K562 (cell line): Measurements from ENCODE around the gene TIMM10. TPM values are rescaled to one million over a fixed set of nuclear protein-coding genes. Genes with fewer than 3 reads are reported as not detected.

Experiments
- ARHGAP35 ChIP-seq: fragments of 450-650 bp; IDR thresholded peaks from 2 replicates; pipeline ENCODE4 v1.6.1; 2018; ENCODE audit not compliant: partially characterized antibody
- BRF1 ChIP-seq: IDR thresholded peaks from 3 replicates; pipeline ENCODE4 v1.6.1; 2011; ENCODE audit warnings: borderline replicate concordance, mild to moderate bottlenecking; ENCODE audit not compliant: insufficient read length; ENCODE audit errors: extremely low read depth
- CHD2 ChIP-seq: IDR thresholded peaks from 2 replicates; pipeline ENCODE4 v1.6.1; 2011; ENCODE audit warnings: low read depth, low read length
- CREM ChIP-seq: IDR thresholded peaks from 2 replicates; pipeline ENCODE4 v1.6.1; 2014; ENCODE audit warnings: antibody characterized with exemption, low read depth
- EWSR1 ChIP-seq: fragments of 450-650 bp; IDR thresholded peaks from 2 replicates; pipeline ENCODE4 v1.6.1; 2018; ENCODE audit warnings: borderline replicate concordance, mild to moderate bottlenecking, low read depth, moderate library complexity; ENCODE audit not compliant: partially characterized antibody
- HMBOX1 ChIP-seq: sonication (generic); IDR thresholded peaks from 2 replicates; pipeline ENCODE4 v1.6.1; 2016
- HMG20A ChIP-seq: fragments of 450-650 bp; formaldehyde crosslinking; conservative IDR thresholded peaks from 2 replicates; pipeline ENCODE4 v1.4.0; 2020; ENCODE audit warnings: mild to moderate bottlenecking, mixed read lengths
- JUND ChIP-seq, 2 experiments: IDR thresholded peaks; 2 replicates in 1 of 2; 3 replicates in 1 of 2; pipeline ENCODE4 v1.6.1; 2011; ENCODE audit warnings: borderline replicate concordance in 2 of 2, low read depth in 2 of 2, low read length in 2 of 2, improper control_type of control experiment in 1 of 2, missing biosample characterization in 1 of 2, missing genetic modification characterization in 1 of 2, missing genetic modification reagents in 1 of 2
- MYC ChIP-seq, 2 experiments: fragments of 250-450 bp in 1 of 2; sonication (Bioruptor Pico) in 1 of 2; IDR thresholded peaks; 2 replicates each; pipeline versions ENCODE4 v1.5.1 to v1.6.1; 2012 to 2021; ENCODE audit warnings: low read depth in 2 of 2, borderline replicate concordance in 1 of 2, improper control_type of control experiment in 1 of 2, low read length in 1 of 2, mild to moderate bottlenecking in 1 of 2, moderate library complexity in 1 of 2
- NCOR1 ChIP-seq: fragments of 450-650 bp; IDR thresholded peaks from 2 replicates; pipeline ENCODE4 v1.6.1; 2016; ENCODE audit warnings: mild to moderate bottlenecking, moderate library complexity
- NFATC3 ChIP-seq: fragments of 450-650 bp; IDR thresholded peaks from 2 replicates; pipeline ENCODE4 v1.6.1; 2017; ENCODE audit warnings: mild to moderate bottlenecking
- PYGO2 ChIP-seq: fragments of 450-650 bp; IDR thresholded peaks from 2 replicates; pipeline ENCODE4 v1.6.1; 2016; ENCODE audit warnings: mild to moderate bottlenecking, missing genetic modification characterization, moderate library complexity, missing compliant biosample characterization
- RBM34 ChIP-seq: fragments of 200-400 bp; formaldehyde crosslinking; IDR thresholded peaks from 2 replicates; pipeline ENCODE4 v1.6.1; 2018; ENCODE audit warnings: low read length, borderline replicate concordance; ENCODE audit not compliant: insufficient read depth
- RCOR1 ChIP-seq, 2 experiments: IDR thresholded peaks; 2 replicates each; pipeline ENCODE4 v1.6.1; 2012; ENCODE audit warnings: low read depth in 2 of 2, low read length in 2 of 2, borderline replicate concordance in 1 of 2, improper control_type of control experiment in 1 of 2
- SMARCA5 ChIP-seq: fragments of 450-650 bp; IDR thresholded peaks from 2 replicates; pipeline ENCODE4 v1.6.1; 2016
- SMARCB1 ChIP-seq: IDR thresholded peaks from 2 replicates; pipeline ENCODE4 v1.6.1; 2011; ENCODE audit warnings: improper control_type of control experiment, low read depth; ENCODE audit not compliant: insufficient read length
- TCFL5 ChIP-seq: fragments of 250-450 bp; sonication (Bioruptor Pico); conservative IDR thresholded peaks from 2 replicates; pipeline ENCODE4 v1.6.1; 2021; ENCODE audit warnings: mild to moderate bottlenecking, moderate library complexity, matching md5 sums
- THAP12 ChIP-seq: fragments of 250-450 bp; sonication (Bioruptor Pico); IDR thresholded peaks from 2 replicates; pipeline ENCODE4 v1.9.0; 2021; ENCODE audit warnings: mild to moderate bottlenecking, inconsistent platforms
- WHSC1 ChIP-seq: IDR thresholded peaks from one replicate; pipeline ENCODE4 v1.6.1; 2012; ENCODE audit warnings: low read length, control low read depth, inconsistent platforms
- YY1 ChIP-seq, 3 experiments: IDR thresholded peaks; 2 replicates each; pipeline ENCODE4 v1.6.1; 2011; ENCODE audit warnings: low read length in 2 of 3, mild to moderate bottlenecking in 2 of 3, moderate library complexity in 2 of 3, borderline replicate concordance in 1 of 3, control low read depth in 1 of 3, low read depth in 1 of 3; ENCODE audit not compliant: insufficient read depth in 3 of 3, insufficient replicate concordance in 2 of 3, control insufficient read depth in 1 of 3, insufficient read length in 1 of 3; ENCODE audit errors: extremely low read depth in 1 of 3
- ZNF232 ChIP-seq: sonication (generic); formaldehyde crosslinking; IDR thresholded peaks from 2 replicates; pipeline ENCODE4 v1.8.0; 2022; ENCODE audit warnings: mild to moderate bottlenecking, missing genetic modification reagents
- ZNF445 ChIP-seq: fragments of 250-450 bp; sonication (Bioruptor Pico); IDR thresholded peaks from 2 replicates; pipeline ENCODE4 v1.4.0; 2020; ENCODE audit warnings: low read depth, mild to moderate bottlenecking, moderate library complexity
- ZNF512 ChIP-seq: IDR thresholded peaks from 2 replicates; pipeline ENCODE4 v1.6.1; 2016; ENCODE audit warnings: missing genetic modification characterization, missing compliant biosample characterization
- ZNF830 ChIP-seq: fragments of 250-450 bp; sonication (Bioruptor Pico); IDR thresholded peaks from 2 replicates; pipeline ENCODE4 v1.5.0; 2021; ENCODE audit warnings: mild to moderate bottlenecking
- polyA plus RNA-seq, 8 experiments: library from polyadenylated mRNA; depleted of rRNA in 4 of 8; stranded (reverse) in 5 of 8; unstranded in 3 of 8; fragments of >200 nt; fragmentation: Nextera tagmentation in 2 of 8; fragmentation: Illumina TruSeq in 1 of 8; extraction: Ambion mirVana in 2 of 8; extraction: Trizol in 1 of 8; gene quantifications; 2 replicates each; pipeline versions ENCODE4 v1.2.1 to v1.2.3, GENCODE V29; 2011 to 2014; ENCODE audit warnings: inconsistent platforms in 1 of 8, missing spikeins in 1 of 8
- total RNA-seq, 7 experiments: library from RNA; depleted of rRNA in 6 of 7; stranded (reverse); fragments of >200 nt in 6 of 7; fragmentation: Illumina TruSeq in 2 of 7; extraction: Trizol in 2 of 7; gene quantifications; 2 replicates each; pipeline versions ENCODE4 v1.2.1 to v1.2.3, GENCODE V29; 2011 to 2021; ENCODE audit warnings: low replicate concordance in 1 of 7

Gene TIMM10
- total and polyA plus RNA-seq, 9 of the 15 experiments (the other 6 are each of a cell fraction or from before 2014, with no cell fraction given), result 109 to 553 (median 172) TPM

GRCh38 chr11:57568330-57568766, 37.8 kb upstream of the TIMM10 start (continued):
- peak; percentile 68 for TF ChIP-seq HMBOX1
- TF ChIP-seq WHSC1, result no peak
- TF ChIP-seq ZNF232, result 0 out of 2 replicates have a peak, but pooled peaks have one; percentile 5
- no peak for TF ChIP-seq CHD2
- TF ChIP-seq JUND (IDR thresholded peaks at IDR 0.05; ENCODE audit: borderline replicate concordance, low read depth, low read length), result peak; percentile 36; the same call in 1 of the 2 replicates
- TF ChIP-seq JUND (tag; IDR thresholded peaks at IDR 0.05; ENCODE audit: borderline replicate concordance, low read depth, low read length), result no peak; the same call in 2 of the 3 replicates
- TF ChIP-seq HMG20A, result no peak
- no peak for TF ChIP-seq TCFL5 (CRISPR knock-in tag)
- no peak for TF ChIP-seq NFATC3
- no peak for TF ChIP-seq ARHGAP35
- TF ChIP-seq RBM34, result no peak
- TF ChIP-seq ZNF830 (CRISPR knock-in tag), result no peak
- TF ChIP-seq NCOR1, result no peak
- TF ChIP-seq SMARCB1, result no peak
- TF ChIP-seq THAP12 (CRISPR knock-in tag), result no peak
- no peak for TF ChIP-seq PYGO2 (tag)
- TF ChIP-seq CREM, result 0 out of 2 replicates have a peak, but pooled peaks have one; percentile 61
- TF ChIP-seq MYC (IDR thresholded peaks at IDR 0.05; ENCODE audit: low read depth, low read length), result no peak; the same call in 1 of the 2 replicates
- TF ChIP-seq MYC (CRISPR knock-in tag; IDR thresholded peaks at IDR 0.05; ENCODE audit: borderline replicate concordance, low read depth), result no peak
- TF ChIP-seq EWSR1, result no peak
- no peak for TF ChIP-seq BRF1
- TF ChIP-seq RCOR1 (IDR thresholded peaks at IDR 0.05; ENCODE audit: borderline replicate concordance in 1 of 2, low read depth in 2 of 2, low read length in 2 of 2), result peak in 1 of 2 experiments; percentile 65; a peak in 2 of 4 replicates
- TF ChIP-seq ZNF445, result no peak
- no peak for TF ChIP-seq ZNF512
- peak in 1 of 3 experiments; percentile 18 for TF ChIP-seq YY1 (IDR thresholded peaks at IDR 0.05; ENCODE audit: borderline replicate concordance in 1 of 3, control insufficient read depth in 1 of 3, extremely low read depth in 1 of 3, insufficient read depth in 3 of 3, insufficient read length in 1 of 3, insufficient replicate concordance in 2 of 3, low read depth in 1 of 3, low read length in 2 of 3)
- no peak for TF ChIP-seq SMARCA5
